LNCaP clone FGC (cell line): Measurements from ENCODE around the gene SEPTIN12.
"Not testable (repeated sequence)": the region's sequence is repeated elsewhere in the genome, so short reads cannot be mapped to it uniquely, and the experiment has no call there.

Experiments
- DNase-seq: peaks from one replicate; pipeline ENCODE4 v3.0.0-alpha.2; 2011; ENCODE audit warnings: low read depth
- H3K4me3 ChIP-seq: 2 replicates; pipeline ENCODE4 v1.5.1; 2011; ENCODE audit warnings: mild to moderate bottlenecking, low read depth, low read length, control low read depth
- CTCF ChIP-seq: IDR thresholded peaks from 2 replicates; pipeline ENCODE4 v1.5.1; 2012; ENCODE audit warnings: mild to moderate bottlenecking; ENCODE audit not compliant: control insufficient read depth, insufficient read depth; ENCODE audit errors: extremely low read depth

SEPTIN12 gene

GRCh38 chr16:4746991-4747574 lies 41.1 kb downstream of the SEPTIN12 start:
- TF ChIP-seq CTCF: no peak
- no peak overlapping the region for H3K4me3 ChIP-seq
- no peak for DNase-seq

DNA sequence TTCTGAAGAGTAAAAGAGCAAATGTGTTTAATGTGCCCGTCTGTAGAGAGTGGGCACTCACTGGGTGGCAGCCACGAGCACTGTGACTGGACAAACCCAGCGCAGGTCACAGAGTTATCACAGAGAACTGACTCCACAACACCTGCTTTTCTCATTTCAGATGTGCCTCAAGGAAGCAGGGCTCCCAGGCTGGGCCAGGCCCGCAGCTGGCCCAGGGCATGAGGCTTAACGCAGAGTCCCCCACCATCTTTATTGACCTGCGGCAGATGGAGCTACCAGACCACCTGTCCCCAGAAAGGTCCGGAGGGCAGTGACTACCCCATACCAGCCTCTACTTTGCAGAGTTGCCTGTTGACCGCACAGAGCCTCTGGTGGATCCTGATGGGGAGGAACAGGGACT lies 41.9 kb downstream of the SEPTIN12 start:
- TF ChIP-seq CTCF: no peak
- H3K4me3 ChIP-seq: no peak overlapping the region
- no peak for DNase-seq

DNA sequence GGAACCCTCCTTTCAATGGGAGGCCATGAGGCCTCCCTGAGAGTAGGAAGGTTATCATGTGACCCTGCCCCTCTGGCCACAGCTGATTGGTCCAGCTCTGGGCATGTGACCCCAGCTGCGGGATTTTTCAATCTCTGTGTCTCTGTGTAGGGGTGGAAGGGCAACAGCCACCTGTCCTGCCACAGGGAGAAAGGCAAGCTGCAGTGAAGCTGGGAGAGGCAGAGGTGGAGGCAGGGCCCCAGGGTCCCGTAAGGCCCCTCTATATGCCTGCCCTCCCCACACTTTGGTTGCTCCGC lies 42.9 kb downstream of the SEPTIN12 start:
- H3K4me3 ChIP-seq: no peak overlapping the region
- no peak for DNase-seq
- no peak for TF ChIP-seq CTCF

GRCh38 chr16:4744555-4745273 lies 43.4 kb downstream of the SEPTIN12 start:
- DNase-seq: no peak
- TF ChIP-seq CTCF: no peak
- H3K4me3 ChIP-seq: no peak overlapping the region

DNA sequence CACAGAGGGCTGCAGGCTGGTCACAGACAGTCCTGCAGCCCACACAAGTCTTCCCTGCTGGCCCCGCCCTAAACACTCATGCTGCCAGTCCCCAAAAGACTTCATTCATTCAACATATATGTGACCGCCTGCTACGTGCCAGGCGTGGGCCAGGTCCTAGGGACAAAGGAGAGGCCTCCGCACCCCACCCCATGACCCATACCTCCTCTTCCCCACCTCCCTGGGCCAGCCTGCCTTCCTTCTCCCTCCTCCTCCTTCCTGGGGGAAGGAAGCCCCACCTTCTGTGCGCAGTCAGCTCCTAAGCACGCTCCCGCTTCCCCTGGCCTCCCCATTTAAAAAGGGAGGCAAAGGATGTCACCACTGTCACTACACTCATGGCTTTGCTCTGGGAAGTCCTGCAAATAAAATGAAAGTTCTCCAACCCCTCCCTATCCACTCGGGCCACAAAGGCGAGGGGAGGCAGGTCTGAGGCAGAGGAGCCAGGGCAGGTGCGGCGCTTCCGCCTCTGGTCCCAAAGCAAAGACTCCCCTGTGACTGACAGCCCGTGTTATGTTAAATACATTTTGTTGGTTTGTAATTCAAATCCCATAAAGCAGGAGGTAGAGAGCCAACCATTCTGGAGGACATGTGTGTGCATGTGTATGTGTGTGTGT lies 44.8 kb downstream of the SEPTIN12 start:
- DNase-seq: no peak
- H3K4me3 ChIP-seq: no peak overlapping the region
- TF ChIP-seq CTCF: no peak

DNA sequence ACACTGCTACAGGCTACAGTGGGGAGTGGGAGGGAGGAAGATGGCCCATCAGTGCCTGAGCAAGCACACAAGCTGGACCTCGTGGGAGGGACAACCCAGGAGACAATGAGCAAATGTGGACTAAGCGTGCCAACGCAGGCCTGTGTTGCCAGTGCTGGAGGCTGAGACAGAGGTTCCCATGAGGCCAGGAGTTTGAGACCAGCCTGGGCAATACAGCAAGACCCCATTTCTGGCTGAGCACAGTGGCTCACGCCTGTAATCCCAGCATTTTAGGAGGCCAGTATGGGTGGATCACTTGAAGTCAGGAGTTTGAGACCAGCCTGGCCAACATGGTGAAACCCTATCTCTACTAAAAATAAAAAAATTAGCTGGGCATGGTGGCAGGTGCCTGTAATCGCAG lies 49.8 kb downstream of the SEPTIN12 start:
- not testable (repeated sequence) for DNase-seq, H3K4me3 ChIP-seq

GRCh38 chr16:4737545-4737944 lies 50.6 kb downstream of the SEPTIN12 start:
- DNase-seq: no peak
- TF ChIP-seq CTCF: no peak

More at GRCh38 chr16:4737545-4737944, 50.6 kb downstream of the SEPTIN12 start:
- H3K4me3 ChIP-seq: no peak overlapping the region
